Testis (tissue), 2 donors: ENCODE results near the gene UBALD1.

Experiments used
- CTCF ChIP-seq, 3 experiments: fragments of 450-650 bp in 2 of 3; fragments of 200-600 bp in 1 of 3; sonication (generic) in 1 of 3; IDR thresholded peaks; one replicate each; pipeline ENCODE4 v1.5.1; 2016 to 2019; ENCODE audit warnings: antibody characterized with exemption in 3 of 3, mild to moderate bottlenecking in 2 of 3, moderate library complexity in 1 of 3
- POLR2A ChIP-seq: fragments of 450-650 bp; IDR thresholded peaks from one replicate; pipeline ENCODE4 v1.6.1; 2017; ENCODE audit warnings: antibody characterized with exemption, mild to moderate bottlenecking, moderate library complexity

- TF ChIP-seq CTCF (IDR thresholded peaks at IDR 0.05) (no peak), POLR2A (no peak)
Measured at GRCh38 chr16:4649744-4650442, 35.2 kb upstream of the UBALD1 start.
